T-helper 1 cell treated with Interleukin-12 subunit alpha and Interleukin-12 subunit beta and Interleukin-4 antibody, amounts not matched to agents 30 ng/mL and 1 ng/mL, for 36 hours (primary cell): ENCODE data around the gene TMEM38A. TPM values are rescaled to one million over a fixed set of nuclear protein-coding genes. Genes with fewer than 3 reads are reported as not detected.

Experiments used
- total RNA-seq: library from RNA; stranded (reverse); gene quantifications from 2 replicates; pipeline ENCODE4 v1.2.3, GENCODE V29; 2022

TMEM38A gene
- total RNA-seq, 1 donor from 2014 or later: 0.20 TPM

Other genes with a start within 250 kb of the TMEM38A start
- 41.1 and 46.3 TPM in 2 replicates for gene EPS15L1, start 189.2 kb upstream of the TMEM38A start, total RNA-seq
- 0.15 TPM in 1 of 2 replicates, not detected in the other for gene CALR3, start 165.0 kb upstream of the TMEM38A start, total RNA-seq
- 3.4 and 3.6 TPM in 2 replicates for gene C19orf44, start 164.7 kb upstream of the TMEM38A start, total RNA-seq
- gene CHERP, start 118.7 kb upstream of the TMEM38A start, total RNA-seq: 60.8 and 66.3 TPM in 2 replicates
- 54.8 and 63.4 TPM in 2 replicates for gene SLC35E1, start 88.7 kb upstream of the TMEM38A start, total RNA-seq
- 18.0 and 18.3 TPM in 2 replicates for gene MED26, start 32.9 kb upstream of the TMEM38A start, total RNA-seq
- 59.1 and 71.3 TPM in 2 replicates for gene SMIM7, start 995 bp upstream of the TMEM38A start, total RNA-seq
- gene NWD1, start 58.7 kb downstream of the TMEM38A start, total RNA-seq: not detected in 2 replicates
- gene SIN3B, start 168.3 kb downstream of the TMEM38A start, total RNA-seq: 41.0 and 43.6 TPM in 2 replicates
- gene F2RL3, start 227.9 kb downstream of the TMEM38A start, total RNA-seq: 0.12 and 0.17 TPM in 2 replicates